AG20443 (cell line): ENCODE data around the gene FAM180A.
"Not testable (repeated sequence)": the region's sequence is repeated elsewhere in the genome, so short reads cannot be mapped to it uniquely, and the experiment has no call there.

Experiments
- DNase-seq: peaks from one replicate; pipeline ENCODE4 v3.0.0; 2012; ENCODE audit warnings: low spot score, mixed read lengths

FAM180A gene

DNA sequence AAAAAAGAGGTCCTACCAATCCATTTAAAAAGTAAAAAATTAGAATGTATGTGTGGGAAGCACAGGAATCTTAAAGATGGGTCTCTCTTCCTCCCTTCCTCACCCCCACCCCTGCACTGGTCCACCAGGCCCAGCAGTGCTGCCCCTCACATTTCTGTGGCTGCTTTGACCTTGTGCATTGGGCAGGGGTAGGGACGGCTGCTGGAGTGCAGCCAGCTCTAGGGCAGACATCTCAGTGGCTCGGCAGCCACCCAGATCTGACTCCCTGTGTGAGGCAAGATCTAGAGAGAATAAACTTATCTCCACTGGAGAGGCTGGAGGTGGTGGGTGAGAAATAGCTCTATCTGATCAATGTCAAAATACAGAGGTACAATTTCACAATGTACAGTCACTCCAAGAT lies 6.7 kb downstream of the FAM180A start:
- no peak for DNase-seq

DNA sequence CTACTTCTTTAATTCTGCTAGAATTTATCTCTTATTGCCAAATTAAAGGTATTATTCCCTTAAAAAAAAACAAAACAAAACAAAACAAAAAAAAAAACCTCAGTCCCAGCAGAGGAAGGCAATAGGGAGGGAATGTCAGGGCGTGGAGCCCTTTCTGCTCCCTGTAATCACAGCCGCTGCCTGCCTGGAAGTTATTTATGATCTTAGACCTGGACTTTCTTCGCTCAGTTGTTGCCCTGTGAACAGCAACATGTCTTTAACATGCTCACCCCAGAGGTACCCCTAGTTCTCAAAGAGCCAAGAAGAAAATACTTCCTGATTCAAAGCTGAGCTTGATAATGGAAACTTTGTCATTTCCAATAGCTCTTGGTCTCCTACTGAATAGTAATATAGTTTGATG lies 7.7 kb downstream of the FAM180A start:
- DNase-seq, result no peak

DNA sequence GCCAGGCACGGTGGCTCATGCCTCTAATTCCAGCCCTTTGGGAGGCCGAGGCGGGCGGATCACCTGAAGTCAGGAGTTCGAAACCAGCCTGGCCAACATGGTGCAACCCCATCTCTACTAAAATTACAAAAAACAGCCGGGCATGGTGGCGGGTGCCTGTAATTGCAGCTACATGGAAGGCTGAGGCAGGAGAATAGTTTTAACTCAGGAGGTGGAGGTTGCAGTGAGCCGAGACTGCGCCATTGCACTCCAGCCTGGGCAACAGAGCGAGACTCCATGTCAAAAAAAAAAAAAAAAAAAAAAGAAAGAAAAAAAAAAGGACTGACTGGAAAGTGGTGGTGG lies 11.3 kb downstream of the FAM180A start:
- DNase-seq, result not testable (repeated sequence)

DNA sequence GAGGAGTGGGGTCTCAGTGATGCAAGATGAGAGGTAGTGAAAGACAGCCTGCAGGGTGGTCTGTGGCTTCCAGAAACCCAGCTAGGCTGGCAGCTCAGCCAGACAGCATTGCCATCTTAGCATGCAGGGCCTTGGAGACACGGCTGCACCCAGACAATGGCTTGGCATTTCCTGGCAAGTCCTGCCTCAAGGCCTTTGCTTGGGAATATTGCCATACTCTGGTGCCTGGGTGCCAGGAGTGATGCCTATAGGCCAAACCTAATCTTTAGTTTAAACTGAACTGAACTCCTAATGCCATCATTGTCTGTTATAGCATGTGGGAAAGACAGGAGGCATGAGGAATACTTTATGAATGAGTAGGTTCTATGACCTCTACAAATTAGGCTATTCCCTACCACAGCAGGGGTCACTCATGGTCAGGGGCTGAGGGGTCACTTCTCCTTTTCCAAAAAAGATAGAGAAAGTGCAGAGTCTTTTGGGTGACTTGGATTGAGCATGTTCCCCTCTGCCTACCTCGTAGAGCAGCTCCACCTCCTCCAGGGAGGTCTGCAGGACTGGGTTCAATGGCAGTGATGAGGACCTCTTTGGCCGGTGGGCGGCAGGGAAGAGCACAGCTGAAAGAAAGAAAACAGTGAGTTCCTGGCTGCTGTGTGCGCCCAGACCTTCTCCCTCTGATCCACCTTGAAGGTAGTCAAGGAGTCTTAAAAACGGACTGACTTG lies 11.9 kb downstream of the FAM180A start:
- DNase-seq, result no peak

- DNase-seq, result no peak
Observed at GRCh38 chr7:135734343-135734689, 14.3 kb downstream of the FAM180A start.

GRCh38 chr7:135733603-135734342 lies 14.8 kb downstream of the FAM180A start:
- no peak for DNase-seq

- no peak for DNase-seq
Observed at GRCh38 chr7:135731131-135731530, 17.5 kb downstream of the FAM180A start.

- DNase-seq, result peak; percentile 34
Observed at GRCh38 chr7:135729230-135729629, 19.4 kb downstream of the FAM180A start.

GRCh38 chr7:135728136-135728669 lies 20.4 kb downstream of the FAM180A start, which contains the start of gene SLC13A4:
TSS of gene SLC13A4 (minus strand) at chr7:135728186. CDS start at chr7:135727496, 690 bp downstream.
- no peak for DNase-seq

DNA sequence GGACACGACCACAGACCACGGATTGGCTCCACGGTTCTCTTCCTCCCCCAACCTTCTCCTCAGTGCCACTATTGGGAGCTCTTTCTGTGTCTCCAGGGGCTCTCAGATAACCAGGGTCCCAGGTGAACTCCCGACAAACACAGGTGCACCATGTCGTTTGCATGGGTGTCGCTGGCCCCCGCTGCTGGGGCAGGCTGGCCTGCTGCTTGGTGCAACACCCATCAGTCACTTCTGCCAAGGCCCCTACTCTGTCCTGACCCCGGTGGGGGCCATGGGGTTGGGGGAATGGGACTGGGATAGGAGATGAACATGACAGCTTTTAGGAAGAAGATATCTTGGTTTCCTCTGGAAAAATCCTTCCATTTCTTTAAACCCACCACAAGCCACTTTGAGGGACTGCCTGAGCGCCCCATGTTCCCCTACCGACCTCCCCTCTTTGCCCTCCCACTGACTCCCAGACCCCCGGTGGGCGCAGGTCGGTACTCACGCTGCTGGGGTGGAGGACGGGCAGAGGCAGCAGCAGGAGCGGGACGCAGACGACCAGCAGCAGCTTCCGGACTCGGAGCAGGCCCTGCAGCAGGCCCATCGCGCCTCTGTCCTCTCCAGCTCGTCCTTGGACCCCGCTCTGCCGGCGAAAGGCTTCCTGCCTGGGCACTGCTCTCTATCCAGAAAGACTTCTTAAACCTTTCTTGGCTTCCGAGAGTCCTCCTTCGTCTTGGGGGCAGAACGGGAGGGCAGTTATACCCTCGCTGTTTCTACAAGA lies 21.5 kb downstream of the FAM180A start:
- DNase-seq, result no peak

- DNase-seq, result no peak
Observed at GRCh38 chr7:135726276-135726788, 22.3 kb downstream of the FAM180A start.

DNA sequence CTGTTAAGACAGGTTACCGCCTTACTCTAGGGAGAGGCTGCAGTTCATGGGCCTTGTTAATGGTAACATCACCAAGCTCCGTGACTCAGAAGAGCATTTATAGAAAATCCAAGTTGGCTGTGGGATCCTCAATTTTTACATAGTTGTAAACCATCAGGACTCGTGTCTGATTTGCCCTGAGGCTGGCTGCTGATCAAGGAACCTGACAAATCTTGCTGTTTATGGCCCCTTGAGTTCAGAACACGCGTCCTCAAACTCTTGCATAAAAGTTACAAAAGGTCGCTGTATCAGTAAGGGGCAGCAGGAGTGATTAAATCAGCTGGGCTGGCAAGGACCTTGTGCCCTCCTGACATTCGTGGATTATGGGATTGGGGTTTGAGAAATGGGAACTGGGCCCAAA lies 25.2 kb downstream of the FAM180A start:
- DNase-seq, result no peak

DNA sequence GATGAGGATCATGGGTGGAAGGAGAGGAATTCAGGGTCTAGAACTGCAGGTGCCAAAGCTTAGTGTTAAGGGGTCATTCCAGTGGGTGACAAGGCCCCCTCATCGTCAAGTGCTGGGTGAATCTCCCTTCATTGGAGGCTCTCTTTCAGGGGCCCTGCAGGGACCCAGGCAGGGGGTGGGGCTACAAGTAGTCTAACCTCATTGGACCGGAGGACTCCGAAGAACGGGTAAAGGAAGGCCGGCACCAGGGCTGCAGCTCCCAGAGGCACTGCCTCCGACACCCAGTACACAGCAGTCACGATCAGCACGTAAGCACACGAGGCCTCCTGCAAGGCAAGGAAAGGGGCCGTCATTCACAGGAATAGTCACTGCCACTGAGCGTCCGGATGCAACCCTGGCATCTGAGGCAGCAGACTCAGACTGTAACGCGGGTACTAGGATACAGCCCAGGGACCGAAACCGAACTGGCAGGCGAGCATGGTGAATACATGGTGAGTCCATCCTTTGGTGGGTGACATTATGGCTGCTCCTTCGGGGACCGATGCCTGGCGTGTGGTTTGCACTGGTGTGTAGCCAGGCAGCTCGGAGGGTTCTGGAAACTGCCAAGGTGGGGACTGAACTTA lies 27.3 kb downstream of the FAM180A start:
- DNase-seq, result no peak

DNA sequence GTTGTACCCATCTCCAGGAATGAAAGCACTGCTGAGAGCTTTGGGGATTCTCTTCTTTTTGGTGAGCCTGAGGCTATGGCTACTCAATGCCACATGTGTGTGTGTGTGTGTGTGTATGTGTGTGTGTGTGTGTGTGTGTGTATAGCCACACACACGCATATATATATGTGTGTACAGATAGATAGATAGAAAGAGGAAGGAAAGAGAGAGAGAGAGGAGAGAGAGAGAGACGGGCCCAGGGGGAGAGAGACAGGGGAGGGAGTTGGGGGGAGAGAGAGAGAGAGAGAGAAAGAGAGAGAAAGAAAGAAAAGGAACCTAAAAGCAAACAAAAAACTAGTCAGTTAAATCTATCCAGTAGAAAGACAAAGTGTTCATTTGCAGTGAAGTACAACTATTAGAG lies 28.9 kb downstream of the FAM180A start:
- no peak for DNase-seq

- no peak for DNase-seq
Observed at GRCh38 chr7:135718794-135719437, 29.7 kb downstream of the FAM180A start.

GRCh38 chr7:135718219-135718618 lies 30.4 kb downstream of the FAM180A start:
- no peak for DNase-seq

GRCh38 chr7:135717693-135718092 lies 30.9 kb downstream of the FAM180A start:
- no peak for DNase-seq

DNA sequence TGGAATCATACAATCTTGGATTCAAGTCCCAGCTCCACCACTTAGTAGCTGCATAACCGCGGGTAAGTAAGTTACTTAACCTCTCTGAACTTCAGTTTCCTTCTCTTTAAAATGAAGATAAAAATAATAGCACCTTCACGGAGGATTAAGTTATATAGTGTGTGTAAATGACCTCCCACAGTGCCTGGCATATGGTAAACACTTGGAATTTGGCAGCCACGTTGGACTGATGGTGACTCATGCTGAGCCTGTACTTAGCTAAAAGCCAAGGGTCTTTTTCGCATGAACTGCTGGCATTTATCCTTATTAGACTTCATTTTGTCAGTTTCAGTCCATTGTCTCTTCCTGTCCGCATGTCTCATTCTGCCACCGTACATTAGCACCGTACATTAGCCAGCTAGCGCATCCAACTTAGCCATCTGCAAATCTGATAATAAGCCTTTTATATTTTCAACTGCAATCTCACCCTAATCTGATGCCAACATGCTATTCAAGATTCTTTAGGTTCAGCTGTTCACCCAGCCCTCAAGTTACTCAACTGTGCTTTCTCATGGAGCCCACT lies 31.9 kb downstream of the FAM180A start:
- DNase-seq, result peak; percentile 29

DNA sequence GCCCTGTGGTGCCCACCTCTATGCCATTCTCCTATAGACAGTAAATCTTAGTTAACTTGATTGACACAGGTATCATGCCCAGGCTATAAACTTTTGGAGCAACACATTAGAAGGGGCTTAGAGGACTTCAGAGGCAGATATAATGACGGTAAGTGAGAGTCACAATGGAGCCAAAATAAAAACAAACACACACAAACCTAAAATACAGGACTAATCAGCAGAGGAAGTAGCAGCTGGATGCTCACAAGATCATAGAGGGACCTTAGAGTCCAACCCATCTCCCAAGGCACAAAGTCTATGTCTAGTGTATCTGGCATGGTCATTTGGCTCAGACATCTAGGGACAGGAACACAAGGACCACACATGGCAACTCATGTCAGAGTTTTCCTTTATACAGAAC lies 32.9 kb downstream of the FAM180A start:
- DNase-seq, result no peak

DNA sequence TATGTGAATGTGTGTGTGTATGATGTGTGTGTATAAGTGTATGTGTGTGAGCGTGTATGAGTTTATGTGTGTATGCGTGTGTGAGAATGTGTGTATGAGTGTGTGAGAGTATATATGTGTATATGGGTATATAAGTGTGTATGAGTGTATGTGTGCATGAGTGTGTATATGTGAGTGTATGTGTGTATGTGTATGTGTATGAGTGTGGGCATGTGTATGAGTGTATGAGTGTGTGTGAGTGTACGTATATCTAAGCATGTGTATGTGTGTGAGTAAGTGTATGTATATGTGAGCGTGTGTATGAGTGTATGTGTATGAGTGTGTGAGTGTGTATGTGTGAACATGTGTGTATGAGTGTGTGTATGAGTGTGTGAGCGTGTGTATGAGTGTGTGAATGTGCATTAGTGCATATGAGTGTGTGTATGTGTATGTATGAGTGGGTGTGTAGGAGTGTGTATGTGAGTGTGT lies 33.5 kb downstream of the FAM180A start:
- no peak for DNase-seq

- peak; percentile 74 for DNase-seq
Observed at GRCh38 chr7:135714534-135715009, 34.0 kb downstream of the FAM180A start.
